OCI-LY3 (cell line): ENCODE data around the gene UTP14C.

Source experiments
- CTCF ChIP-seq: fragments of 200-600, 300-600 bp; sonication (generic); IDR thresholded peaks from 2 replicates; pipeline ENCODE4 v1.5.1; 2014; ENCODE audit warnings: antibody characterized with exemption, low read length, low read depth
- EZH2phosphoT487 ChIP-seq: fragments of 200-600 bp; shearing (Covaris generic); IDR thresholded peaks from 2 replicates; pipeline ENCODE4 v1.6.1; 2018; ENCODE audit warnings: antibody characterized with exemption, mixed run types, low read depth

- TF ChIP-seq CTCF (no peak), EZH2phosphoT487 (no peak)
These were observed 28.6 kb upstream of the UTP14C start for GRCh38 chr13:51995677-51996551.
